Adrenal gland (tissue), 12 donors: ENCODE data around the gene ALKBH5. TPM values are rescaled to one million over a fixed set of nuclear protein-coding genes. Genes with fewer than 3 reads are reported as not detected.

Source experiments
- DNase-seq, 7 donors: peaks; one replicate each; pipeline ENCODE4 v3.0.0-alpha.2; 2019 to 2020
- H3K27ac ChIP-seq, 5 donors: fragments of 200-600 bp; sonication (generic) in 4 of 5; 1 replicate in 3 of 5; 2 replicates in 2 of 5; pipeline versions ENCODE4 v1.5.1 to v1.8.0; 2016 to 2020; ENCODE audit warnings: mild to moderate bottlenecking in 1 of 5
- H3K27me3 ChIP-seq: fragments of 200-600 bp; 2 replicates; pipeline ENCODE4 v1.8.0; 2021
- H3K36me3 ChIP-seq, 2 donors: fragments of 200-600 bp; replicated peaks in 1 of 2; 1 replicate in 1 of 2; 2 replicates in 1 of 2; pipeline versions ENCODE4 v1.5.1 to v1.8.0; 2018 to 2022
- H3K4me1 ChIP-seq, 2 donors: fragments of 200-600 bp; replicated peaks in 1 of 2; 1 replicate in 1 of 2; 2 replicates in 1 of 2; pipeline versions ENCODE4 v1.5.1 to v1.8.0; 2018 to 2021
- H3K4me3 ChIP-seq, 4 donors: fragments of 200-600 bp; sonication (generic) in 3 of 4; one replicate each; pipeline ENCODE4 v1.5.1; 2016 to 2018
- H3K9me3 ChIP-seq, 3 donors: fragments of 200-600 bp; sonication (generic) in 1 of 3; replicated peaks in 1 of 3; 1 replicate in 2 of 3; 2 replicates in 1 of 3; pipeline versions ENCODE4 v1.5.1 to v1.8.0; 2016 to 2021
- CTCF ChIP-seq, 6 experiments: fragments of 450-650 bp in 4 of 6; fragments of 200-600 bp in 2 of 6; sonication (generic) in 1 of 6; IDR thresholded peaks; 1 replicate in 5 of 6; 2 replicates in 1 of 6; pipeline versions ENCODE4 v1.5.1 to v1.8.0; 2016 to 2021; ENCODE audit warnings: antibody characterized with exemption in 6 of 6, mild to moderate bottlenecking in 2 of 6, moderate library complexity in 1 of 6
- POLR2A ChIP-seq, 2 donors: fragments of 450-650 bp; IDR thresholded peaks; one replicate each; pipeline ENCODE4 v1.6.1; 2017; ENCODE audit warnings: antibody characterized with exemption in 2 of 2, mild to moderate bottlenecking in 2 of 2, moderate library complexity in 1 of 2
- WGBS, 4 donors: extraction: QIAGEN DNeasy Blood & Tissue Kit in 2 of 4; methylation state at CpG; one replicate each; pipeline versions ENCODE4 v1.1.5 to v1.1.7; 2013 to 2017; 5-methylcytosine and 5-hydroxymethylcytosine counted together
- intact Hi-C, 2 donors: fragments of 100-400 bp; cut with DNase I; formaldehyde crosslinking; loops; one replicate each; pipeline versions ENCODE4 v1.14.1 to v1.15.0; 2022 to 2023
- polyA plus RNA-seq, 3 donors: library from polyadenylated mRNA; stranded (reverse); fragments of 200-250 nt in 2 of 3; fragments of 350-450 nt in 1 of 3; fragmentation: Illumina TruSeq in 1 of 3; extraction: RNeasy Lipid Tissue Mini Kit (QIAGEN cat#74804) in 1 of 3; gene quantifications; one replicate each; pipeline ENCODE4 v1.2.3, GENCODE V29; 2013 to 2014
- total RNA-seq, 9 donors: library from RNA; depleted of rRNA in 4 of 9; stranded (reverse); fragments of >200 nt in 4 of 9; fragments of 120-200 nt in 1 of 9; fragmentation: NEBNext Ultra II Directional in 1 of 9; extraction: Animal tissue kit (Norgen Biotek cat#: 25700) in 1 of 9; gene quantifications; one replicate each; pipeline versions ENCODE4 v1.1.0 to v1.2.4, GENCODE V29; 2013 to 2023
- donor health status: healthy with polysubstance abuse.
- donor health status: Bipolar disorder and iron deficiency.
- donor health status: DM: yes; HTN: yes; CAD: no.
- donor health status: DM: no; HTN: no; CAD: no.
- donor health status: DM: no; HTN: no; CAD: no.
- donor health status: DM: yes; HTN: yes; CAD: no.

Gene ALKBH5
- total and polyA plus RNA-seq, 12 donors, result 28.4 to 154 (median 138) TPM

- intact Hi-C loops, result no loop called here
- Histone ChIP-seq H3K4me1 (peaks cover 0 to 6% of the 10 kb centered on the region in 2 donors), H3K36me3 (no peaks in the 10 kb centered on the region), H3K9me3 (no peaks in the 10 kb centered on the region), H3K27me3 (no peaks in the 10 kb centered on the region), H3K27ac (no peak overlapping the region), H3K4me3 (no peak overlapping the region)
- DNase-seq, result no peak
- WGBS, 4 donors, result 86 to 91% (median 89%) methylated on average over 7 of the region's 7 CpGs
- no peak for TF ChIP-seq POLR2A (IDR thresholded peaks at IDR 0.05)
- TF ChIP-seq CTCF (IDR thresholded peaks at IDR 0.05), result no peak
Observed at GRCh38 chr17:18148586-18148985, 35.0 kb upstream of the ALKBH5 start.

GRCh38 chr17:18151290-18151689 is 32.3 kb upstream of the ALKBH5 start:
- intact Hi-C loops, result no loop called here
- no peak overlapping the region for H3K27ac ChIP-seq

GRCh38 chr17:18155179-18155578 is 28.4 kb upstream of the ALKBH5 start:
- H3K36me3 ChIP-seq, result no peaks in the 10 kb centered on the region
- no peaks in the 10 kb centered on the region for H3K27me3 ChIP-seq
- no peak for TF ChIP-seq POLR2A (IDR thresholded peaks at IDR 0.05)
- no peak for TF ChIP-seq CTCF (IDR thresholded peaks at IDR 0.05)
- no peak for DNase-seq
- no peak overlapping the region for H3K27ac ChIP-seq
- peaks cover 4 to 12% of the 10 kb centered on the region in 2 donors for H3K4me1 ChIP-seq
- intact Hi-C loops, result no loop called here
- 94 to 95% (median 94%) methylated on average over 7 to 14 of the region's 14 CpGs for WGBS, 4 donors
- H3K9me3 ChIP-seq, result no peaks in the 10 kb centered on the region
- H3K4me3 ChIP-seq, result no peak overlapping the region

More at GRCh38 chr17:18151290-18151689, 32.3 kb upstream of the ALKBH5 start:
- Histone ChIP-seq H3K27me3 (no peaks in the 10 kb centered on the region), H3K4me3 (no peak overlapping the region), H3K36me3 (no peaks in the 10 kb centered on the region), H3K4me1 (peaks cover 0 to 6% of the 10 kb centered on the region in 2 donors), H3K9me3 (no peaks in the 10 kb centered on the region)
- no peak for DNase-seq
- no peak for TF ChIP-seq POLR2A (IDR thresholded peaks at IDR 0.05)
- TF ChIP-seq CTCF (IDR thresholded peaks at IDR 0.05), result no peak
- WGBS, 4 donors, result 83 to 100% (median 90%) methylated on average over 2 to 9 of the region's 9 CpGs

GRCh38 chr17:18156171-18156975 is 27.3 kb upstream of the ALKBH5 start:
- Histone ChIP-seq H3K36me3 (no peaks in the 10 kb centered on the region), H3K9me3 (no peaks in the 10 kb centered on the region), H3K4me1 (peaks cover 4 to 12% of the 10 kb centered on the region in 2 donors), H3K4me3 (no peak overlapping the region), H3K27ac (peak overlapping the region in 1 of 5 donors; percentile 30), H3K27me3 (no peaks in the 10 kb centered on the region)
- intact Hi-C loops, result no loop called here
- no peak for DNase-seq
- 60 to 76% (median 69%) methylated on average over 6 to 8 of the region's 8 CpGs for WGBS, 4 donors
- TF ChIP-seq POLR2A (IDR thresholded peaks at IDR 0.05), result no peak
- TF ChIP-seq CTCF (IDR thresholded peaks at IDR 0.05), result no peak
